BE2C (cell line): Measurements from ENCODE around the gene UNC45A.

Experiments
- DNase-seq: peaks from one replicate; pipeline ENCODE4 v3.0.0-alpha.2; 2020
- H3K27me3 ChIP-seq: fragments of 250-450 bp; sonication (Bioruptor Pico); 2 replicates; pipeline ENCODE4 v1.5.1; 2020; ENCODE audit warnings: mild to moderate bottlenecking
- H3K36me3 ChIP-seq: fragments of 250-450 bp; sonication (Bioruptor Pico); 2 replicates; pipeline ENCODE4 v1.5.1; 2020; ENCODE audit warnings: mild to moderate bottlenecking
- H3K4me1 ChIP-seq: fragments of 250-450 bp; sonication (Bioruptor Pico); 2 replicates; pipeline ENCODE4 v1.5.1; 2020
- H3K4me3 ChIP-seq: 2 replicates; pipeline ENCODE4 v1.5.1; 2011; ENCODE audit warnings: low read depth, low read length
- H3K9me3 ChIP-seq: fragments of 250-450 bp; sonication (Bioruptor Pico); 2 replicates; pipeline ENCODE4 v1.5.1; 2020
- TF ChIP-seq, protein P1 (sequence below): IDR thresholded peaks from 2 replicates; pipeline ENCODE4 v1.5.1; 2012; ENCODE audit warnings: mild to moderate bottlenecking, low read depth, low read length

The UNC45A gene

DNA sequence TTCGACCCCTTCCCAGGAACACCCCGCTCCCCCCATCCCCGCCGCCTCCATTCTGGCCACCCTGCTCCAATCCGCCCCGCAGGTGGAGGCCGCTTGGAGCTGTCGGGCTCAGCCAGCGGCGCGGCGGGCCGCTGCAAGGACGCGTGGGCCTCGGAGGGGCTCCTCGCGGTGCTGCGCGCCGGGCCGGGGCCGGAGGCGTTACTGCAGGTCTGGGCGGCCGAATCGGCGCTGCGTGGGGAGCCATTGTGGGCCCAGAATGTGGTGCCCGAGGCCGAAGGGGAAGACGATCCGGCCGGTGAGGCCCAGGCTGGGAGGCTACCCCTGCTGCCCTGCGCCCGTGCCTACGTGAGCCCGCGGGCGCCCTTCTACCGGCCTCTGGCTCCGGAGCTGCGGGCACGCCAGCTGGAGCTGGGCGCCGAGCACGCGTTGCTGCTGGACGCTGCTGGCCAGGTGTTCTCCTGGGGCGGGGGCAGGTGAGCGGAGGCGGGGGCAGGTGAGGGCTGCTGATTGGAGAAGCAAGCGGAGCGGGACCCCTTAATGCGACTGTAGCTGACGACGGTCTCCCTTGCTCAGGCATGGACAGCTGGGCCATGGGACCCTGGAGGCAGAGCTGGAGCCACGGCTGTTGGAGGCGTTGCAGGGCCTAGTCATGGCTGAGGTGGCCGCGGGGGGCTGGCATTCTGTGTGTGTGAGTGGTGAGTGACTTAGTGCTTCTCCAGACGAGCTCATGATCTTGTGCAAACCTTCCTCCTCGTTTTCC lies 22.1 kb downstream of the UNC45A start:
- TF ChIP-seq, protein P1, sequence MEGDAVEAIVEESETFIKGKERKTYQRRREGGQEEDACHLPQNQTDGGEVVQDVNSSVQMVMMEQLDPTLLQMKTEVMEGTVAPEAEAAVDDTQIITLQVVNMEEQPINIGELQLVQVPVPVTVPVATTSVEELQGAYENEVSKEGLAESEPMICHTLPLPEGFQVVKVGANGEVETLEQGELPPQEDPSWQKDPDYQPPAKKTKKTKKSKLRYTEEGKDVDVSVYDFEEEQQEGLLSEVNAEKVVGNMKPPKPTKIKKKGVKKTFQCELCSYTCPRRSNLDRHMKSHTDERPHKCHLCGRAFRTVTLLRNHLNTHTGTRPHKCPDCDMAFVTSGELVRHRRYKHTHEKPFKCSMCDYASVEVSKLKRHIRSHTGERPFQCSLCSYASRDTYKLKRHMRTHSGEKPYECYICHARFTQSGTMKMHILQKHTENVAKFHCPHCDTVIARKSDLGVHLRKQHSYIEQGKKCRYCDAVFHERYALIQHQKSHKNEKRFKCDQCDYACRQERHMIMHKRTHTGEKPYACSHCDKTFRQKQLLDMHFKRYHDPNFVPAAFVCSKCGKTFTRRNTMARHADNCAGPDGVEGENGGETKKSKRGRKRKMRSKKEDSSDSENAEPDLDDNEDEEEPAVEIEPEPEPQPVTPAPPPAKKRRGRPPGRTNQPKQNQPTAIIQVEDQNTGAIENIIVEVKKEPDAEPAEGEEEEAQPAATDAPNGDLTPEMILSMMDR, result no peak
- no peaks in the 10 kb centered on the region for H3K27me3 ChIP-seq
- peak; percentile 53 for DNase-seq
- H3K9me3 ChIP-seq, result no peaks in the 10 kb centered on the region
- H3K4me3 ChIP-seq, result peak overlapping the region; percentile 85
- H3K36me3 ChIP-seq, result peaks cover 33% of the 10 kb centered on the region
- H3K4me1 ChIP-seq, result peaks cover 10% of the 10 kb centered on the region

DNA sequence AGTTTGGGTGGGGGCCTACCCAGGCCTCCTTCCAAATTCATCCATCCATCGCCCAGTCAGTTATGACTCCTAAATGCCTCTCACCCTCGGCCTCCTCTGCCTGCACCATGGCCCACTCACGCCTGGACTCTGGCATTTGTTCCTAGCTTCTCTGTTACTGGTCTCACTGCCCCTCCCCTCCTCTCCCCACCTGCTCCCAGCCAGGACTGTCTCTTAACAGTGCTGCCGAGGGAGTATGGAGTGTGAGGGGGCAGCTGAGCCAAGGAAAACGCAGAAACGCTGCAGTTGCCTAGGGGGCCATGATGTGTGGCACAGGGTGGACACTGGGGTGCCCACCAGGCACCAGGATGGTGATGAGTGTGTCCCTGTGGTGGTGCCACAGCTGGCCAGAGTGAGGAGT lies 22.7 kb downstream of the UNC45A start:
- peak overlapping the region; percentile 85 for H3K4me3 ChIP-seq
- peaks cover 10% of the 10 kb centered on the region for H3K4me1 ChIP-seq
- H3K36me3 ChIP-seq, result peaks cover 39% of the 10 kb centered on the region
- H3K27me3 ChIP-seq, result no peaks in the 10 kb centered on the region
- DNase-seq, result no peak
- H3K9me3 ChIP-seq, result no peaks in the 10 kb centered on the region
- TF ChIP-seq, protein P1, result no peak

DNA sequence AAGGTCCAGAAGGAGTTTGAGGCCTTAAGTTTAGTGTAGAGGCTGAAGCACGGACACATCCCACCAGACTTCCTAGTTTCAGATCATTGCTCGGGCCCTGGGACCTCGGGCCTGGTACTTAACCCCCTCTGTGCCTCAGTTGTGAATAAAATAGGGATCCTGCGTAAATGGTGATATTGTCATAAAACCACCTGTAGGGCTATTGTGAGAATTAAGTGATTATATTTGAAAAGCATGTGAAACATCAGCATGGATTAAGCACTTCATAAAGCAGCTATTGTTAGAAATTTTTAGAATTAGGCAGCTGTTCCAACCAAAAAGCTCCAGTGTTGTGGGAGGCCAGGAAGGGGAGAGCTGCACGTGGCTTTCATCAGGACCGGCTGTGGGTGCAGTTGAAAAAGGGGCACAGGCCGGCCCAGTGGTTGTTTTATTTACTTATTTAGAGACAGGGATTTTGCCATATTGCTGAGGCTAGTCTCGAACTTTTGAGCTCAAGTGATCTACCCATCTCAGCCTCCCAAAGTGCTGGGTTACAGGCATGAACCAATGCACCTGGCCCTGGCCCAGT lies 24.0 kb downstream of the UNC45A start:
- DNase-seq, result no peak
- peaks cover 10% of the 10 kb centered on the region for H3K4me1 ChIP-seq
- no peak overlapping the region for H3K4me3 ChIP-seq
- no peaks in the 10 kb centered on the region for H3K9me3 ChIP-seq
- TF ChIP-seq, protein P1, result no peak
- no peaks in the 10 kb centered on the region for H3K27me3 ChIP-seq
- peaks cover 44% of the 10 kb centered on the region for H3K36me3 ChIP-seq

DNA sequence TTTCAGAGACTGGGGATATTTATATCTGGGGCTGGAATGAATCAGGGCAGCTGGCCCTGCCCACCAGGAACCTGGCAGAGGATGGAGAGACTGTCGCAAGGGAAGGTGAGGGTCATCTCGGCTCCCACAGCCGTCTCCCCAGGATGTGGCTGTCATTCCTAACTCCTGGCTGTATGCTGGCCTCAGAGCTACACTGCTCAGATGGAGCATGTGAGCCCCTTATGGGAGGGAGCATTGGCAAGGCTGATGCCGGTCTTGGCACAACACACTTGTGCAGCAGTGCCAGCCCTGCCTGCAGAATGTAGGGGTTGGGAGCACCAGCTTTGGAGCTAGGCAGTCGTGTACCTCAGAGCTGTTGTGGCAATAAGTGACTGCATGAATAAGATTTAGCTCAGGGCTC lies 24.8 kb downstream of the UNC45A start:
- no peak for DNase-seq
- Histone ChIP-seq H3K9me3 (no peaks in the 10 kb centered on the region), H3K27me3 (no peaks in the 10 kb centered on the region), H3K36me3 (peaks cover 49% of the 10 kb centered on the region), H3K4me3 (no peak overlapping the region), H3K4me1 (peaks cover 10% of the 10 kb centered on the region)
- TF ChIP-seq, protein P1, result no peak

DNA sequence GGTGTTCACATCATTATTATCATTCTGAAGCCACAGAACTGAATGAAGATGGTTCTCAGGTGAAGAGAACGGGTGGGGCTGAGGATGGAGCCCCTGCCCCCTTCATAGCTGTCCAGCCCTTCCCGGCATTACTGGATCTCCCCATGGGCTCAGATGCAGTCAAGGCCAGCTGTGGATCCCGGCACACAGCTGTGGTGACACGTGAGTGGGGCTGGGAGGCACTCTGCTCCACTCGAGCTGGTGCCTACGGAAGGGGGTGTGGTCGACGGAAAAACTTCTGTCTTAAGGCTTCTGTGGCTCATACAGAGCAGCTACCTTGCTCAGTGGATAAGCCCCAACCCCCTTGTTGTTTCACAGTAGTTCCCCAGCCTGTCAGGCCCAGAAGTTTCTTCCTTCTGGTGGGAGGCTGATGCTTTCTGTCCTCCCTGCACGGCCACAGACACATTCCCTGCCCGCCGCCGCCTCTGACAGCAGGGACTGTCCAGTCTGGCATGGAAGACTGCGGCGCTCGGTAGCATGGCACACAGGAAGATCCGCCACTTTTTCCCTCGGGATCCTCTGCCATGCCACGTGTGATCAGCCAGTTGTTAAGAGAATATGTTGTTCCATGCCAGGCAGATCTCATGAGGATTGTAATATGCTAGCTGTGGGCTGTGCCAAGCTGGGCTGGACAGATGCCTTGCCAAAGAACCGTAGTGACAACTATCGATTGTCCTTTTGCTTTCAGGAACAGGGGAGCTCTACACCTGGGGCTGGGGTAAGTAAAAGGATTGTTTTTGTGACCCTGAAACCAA lies 25.4 kb downstream of the UNC45A start:
- Histone ChIP-seq H3K4me1 (peaks cover 10% of the 10 kb centered on the region), H3K9me3 (no peaks in the 10 kb centered on the region), H3K27me3 (no peaks in the 10 kb centered on the region), H3K36me3 (peaks cover 55% of the 10 kb centered on the region), H3K4me3 (no peak overlapping the region)
- TF ChIP-seq, protein P1, result no peak
- no peak for DNase-seq

DNA sequence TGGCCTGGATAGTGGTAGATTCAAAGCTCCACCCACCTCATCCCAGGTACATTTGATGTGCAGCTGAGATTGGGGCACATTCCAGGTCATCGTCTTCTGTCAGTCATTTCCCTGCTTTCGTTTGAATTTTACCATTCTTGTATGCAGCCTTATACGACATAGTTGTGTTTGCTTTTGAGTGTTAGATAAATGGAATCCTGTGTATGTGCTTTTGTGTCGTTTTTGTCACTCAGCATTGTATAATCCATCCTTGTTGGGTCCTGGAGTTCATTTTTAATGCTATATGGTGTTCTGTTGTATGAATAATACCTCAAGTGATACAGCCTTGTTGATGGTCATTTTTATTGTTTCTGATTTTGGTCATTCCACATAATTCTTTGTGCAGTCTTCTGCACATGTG lies 26.9 kb downstream of the UNC45A start:
- Histone ChIP-seq H3K4me3 (no peak overlapping the region), H3K36me3 (peaks cover 69% of the 10 kb centered on the region), H3K27me3 (no peaks in the 10 kb centered on the region), H3K9me3 (no peaks in the 10 kb centered on the region), H3K4me1 (peaks cover 3% of the 10 kb centered on the region; the same call in 1 of the 2 replicates)
- TF ChIP-seq, protein P1, result no peak
- no peak for DNase-seq
